22Rv1 (cell line): ENCODE data around the gene ZNF423.

ENCODE experiments used
- CTCF ChIP-seq: fragments of 450-650 bp; IDR thresholded peaks from 2 replicates; pipeline ENCODE4 v1.5.1; 2017; ENCODE audit warnings: mild to moderate bottlenecking
- ZFX ChIP-seq: fragments of 450-650 bp; IDR thresholded peaks from 2 replicates; pipeline ENCODE4 v1.6.1; 2017; ENCODE audit warnings: antibody characterized with exemption, borderline replicate concordance

- TF ChIP-seq CTCF (no peak), ZFX (no peak)
Observed at GRCh38 chr16:49488740-49489525, 367.0 kb downstream of the ZNF423 start.
